NCI-H748 (cell line): ENCODE measurements around the gene SYT2.
"Not testable (repeated sequence)": the region's sequence is repeated elsewhere in the genome, so short reads cannot be mapped to it uniquely, and the experiment has no call there.

Source experiments
- DNase-seq: peaks from one replicate; lab custom pipeline; 2025; ENCODE audit not compliant: unreplicated experiment; lab: John Stamatoyannopoulos, UW

The SYT2 gene

GRCh38 chr1:202572867-202573266, 137.4 kb downstream of the SYT2 start:
- DNase-seq = no peak

- DNase-seq = peak; percentile 13
These were observed 138.4 kb downstream of the SYT2 start for GRCh38 chr1:202571719-202572339.

GRCh38 chr1:202569393-202570322, 140.6 kb downstream of the SYT2 start:
- no peak for DNase-seq

- DNase-seq = no peak
These were observed 141.4 kb downstream of the SYT2 start for GRCh38 chr1:202568826-202569225.

GRCh38 chr1:202568410-202568809, 141.8 kb downstream of the SYT2 start:
- DNase-seq = no peak

- no peak for DNase-seq
These were observed 142.5 kb downstream of the SYT2 start for GRCh38 chr1:202567738-202568137.

- no peak for DNase-seq
These were observed 144.2 kb downstream of the SYT2 start for GRCh38 chr1:202565890-202566602.

- DNase-seq = no peak
These were observed 145.2 kb downstream of the SYT2 start for GRCh38 chr1:202564958-202565495.

GRCh38 chr1:202563818-202564217, 146.4 kb downstream of the SYT2 start:
- no peak for DNase-seq

- DNase-seq = no peak
These were observed 147.7 kb downstream of the SYT2 start for GRCh38 chr1:202562444-202563060.

- no peak for DNase-seq
These were observed 148.4 kb downstream of the SYT2 start for GRCh38 chr1:202561726-202562443.

- DNase-seq = no peak
These were observed 149.0 kb downstream of the SYT2 start for GRCh38 chr1:202561240-202561639.

- DNase-seq = not testable (repeated sequence)
These were observed 152.6 kb downstream of the SYT2 start for GRCh38 chr1:202557662-202558061.

- DNase-seq = not testable (repeated sequence)
These were observed 154.2 kb downstream of the SYT2 start for GRCh38 chr1:202556037-202556436.

- DNase-seq = not testable (repeated sequence)
These were observed 155.6 kb downstream of the SYT2 start for GRCh38 chr1:202554619-202555018.

GRCh38 chr1:202553560-202554038, 156.7 kb downstream of the SYT2 start:
- DNase-seq = no peak

- not testable (repeated sequence) for DNase-seq
These were observed 157.2 kb downstream of the SYT2 start for GRCh38 chr1:202553078-202553477.

GRCh38 chr1:202552615-202553014, 157.6 kb downstream of the SYT2 start:
- not testable (repeated sequence) for DNase-seq

GRCh38 chr1:202551683-202552082, 158.6 kb downstream of the SYT2 start:
- DNase-seq = no peak

GRCh38 chr1:202550088-202550487, 160.2 kb downstream of the SYT2 start:
- not testable (repeated sequence) for DNase-seq
